Measurements from ENCODE around the gene LRRFIP2.
"Not testable (repeated sequence)": the region's sequence is repeated elsewhere in the genome, so short reads cannot be mapped to it uniquely, and the experiment has no call there.

The LRRFIP2 gene

GRCh38 chr3:37174532-37175126 lies at the start of gene LRRFIP2:
Gene LRRFIP2 (minus strand): TSS chr3:37174582. CDS start chr3:37148983, 25,599 bp downstream.
- no peak for FAIRE-seq

GRCh38 chr3:37223576-37223975 lies 49.2 kb upstream of the LRRFIP2 start:
- FAIRE-seq, result no peak

GRCh38 chr3:37223141-37223558 lies 48.8 kb upstream of the LRRFIP2 start:
- no peak for FAIRE-seq

- FAIRE-seq, result not testable (repeated sequence)
Measured at GRCh38 chr3:37222542-37222941, 48.2 kb upstream of the LRRFIP2 start.

- no peak for FAIRE-seq
Measured at GRCh38 chr3:37221407-37221806, 47.0 kb upstream of the LRRFIP2 start.

GRCh38 chr3:37219266-37219665 lies 44.9 kb upstream of the LRRFIP2 start:
- FAIRE-seq, result no peak

- no peak for FAIRE-seq
Measured at GRCh38 chr3:37218206-37218605, 43.8 kb upstream of the LRRFIP2 start.

- FAIRE-seq, result no peak
Measured at GRCh38 chr3:37217098-37217849, 42.9 kb upstream of the LRRFIP2 start.

GRCh38 chr3:37216597-37217097 lies 42.3 kb upstream of the LRRFIP2 start:
- FAIRE-seq, result no peak

GRCh38 chr3:37214076-37214475 lies 39.7 kb upstream of the LRRFIP2 start:
- FAIRE-seq, result no peak

- no peak for FAIRE-seq
Measured at GRCh38 chr3:37210230-37210629, 35.8 kb upstream of the LRRFIP2 start.

- not testable (repeated sequence) for FAIRE-seq
Measured at GRCh38 chr3:37208576-37208975, 34.2 kb upstream of the LRRFIP2 start.

- FAIRE-seq, result not testable (repeated sequence)
Measured at GRCh38 chr3:37208008-37208407, 33.6 kb upstream of the LRRFIP2 start.

- FAIRE-seq, result not testable (repeated sequence)
Measured at GRCh38 chr3:37206041-37206440, 31.7 kb upstream of the LRRFIP2 start.

- no peak for FAIRE-seq
Measured at GRCh38 chr3:37204314-37204713, 29.9 kb upstream of the LRRFIP2 start.

- no peak for FAIRE-seq
Measured at GRCh38 chr3:37202035-37202434, 27.7 kb upstream of the LRRFIP2 start.

- peak; percentile 73 for FAIRE-seq
Measured at GRCh38 chr3:37200141-37200540, 25.8 kb upstream of the LRRFIP2 start.

- no peak for FAIRE-seq
Measured at GRCh38 chr3:37198996-37199395, 24.6 kb upstream of the LRRFIP2 start.

- FAIRE-seq, result no peak
Measured at GRCh38 chr3:37198547-37198946, 24.2 kb upstream of the LRRFIP2 start.

GRCh38 chr3:37197810-37198371 lies 23.5 kb upstream of the LRRFIP2 start:
- peak; percentile 100 for FAIRE-seq

GRCh38 chr3:37194533-37194932 lies 20.2 kb upstream of the LRRFIP2 start:
- FAIRE-seq, result no peak

- FAIRE-seq, result no peak
Measured at GRCh38 chr3:37190667-37191066, 16.3 kb upstream of the LRRFIP2 start.

GRCh38 chr3:37189109-37189508 lies 14.7 kb upstream of the LRRFIP2 start:
- FAIRE-seq, result no peak

GRCh38 chr3:37183976-37184375 lies 9.6 kb upstream of the LRRFIP2 start:
- FAIRE-seq, result peak; percentile 37
